Middle frontal gyrus (tissue), 1 donor: ENCODE results near the gene ATG13.

Experiments
- DNase-seq: peaks from one replicate; pipeline ENCODE4 v3.0.0-alpha.2; 2015; ENCODE audit warnings: low spot score; ENCODE audit errors: extremely low spot score

The ATG13 gene

GRCh38 chr11:46722566-46723358, 105.4 kb downstream of the ATG13 start:
- no peak for DNase-seq

GRCh38 chr11:46723359-46723680, 106.0 kb downstream of the ATG13 start:
- DNase-seq = no peak

GRCh38 chr11:46724088-46724487, 106.7 kb downstream of the ATG13 start:
- DNase-seq = no peak
